Activated effector memory CD4-positive, alpha-beta T cell treated with Interleukin-2 at 50 U/mL for 16 hours (primary cell): ENCODE results near the gene ADH1C.

Experiments
- DNase-seq: peaks from one replicate; pipeline ENCODE4 v3.0.0-alpha.2; 2020

The ADH1C gene

DNA sequence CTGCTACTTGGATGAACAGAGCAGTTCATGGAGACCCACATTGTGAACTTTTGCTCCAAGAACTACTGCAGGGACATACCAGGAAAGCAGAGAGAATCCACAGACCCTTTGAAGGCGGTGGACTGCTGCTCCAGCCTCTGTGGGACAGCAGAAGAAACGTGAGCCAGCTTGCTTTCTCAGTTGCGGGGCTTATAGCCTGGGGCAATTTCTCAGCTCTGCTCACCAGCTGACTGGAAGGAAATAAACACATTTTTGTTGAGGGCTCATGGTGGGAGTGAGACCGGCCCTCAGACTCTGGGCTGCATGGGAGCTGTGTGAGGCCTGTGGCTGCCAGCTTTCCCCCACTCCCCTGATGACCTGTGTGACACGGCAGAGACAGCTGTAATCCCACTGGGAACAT lies 59.2 kb downstream of the ADH1C start:
- no peak for DNase-seq

DNA sequence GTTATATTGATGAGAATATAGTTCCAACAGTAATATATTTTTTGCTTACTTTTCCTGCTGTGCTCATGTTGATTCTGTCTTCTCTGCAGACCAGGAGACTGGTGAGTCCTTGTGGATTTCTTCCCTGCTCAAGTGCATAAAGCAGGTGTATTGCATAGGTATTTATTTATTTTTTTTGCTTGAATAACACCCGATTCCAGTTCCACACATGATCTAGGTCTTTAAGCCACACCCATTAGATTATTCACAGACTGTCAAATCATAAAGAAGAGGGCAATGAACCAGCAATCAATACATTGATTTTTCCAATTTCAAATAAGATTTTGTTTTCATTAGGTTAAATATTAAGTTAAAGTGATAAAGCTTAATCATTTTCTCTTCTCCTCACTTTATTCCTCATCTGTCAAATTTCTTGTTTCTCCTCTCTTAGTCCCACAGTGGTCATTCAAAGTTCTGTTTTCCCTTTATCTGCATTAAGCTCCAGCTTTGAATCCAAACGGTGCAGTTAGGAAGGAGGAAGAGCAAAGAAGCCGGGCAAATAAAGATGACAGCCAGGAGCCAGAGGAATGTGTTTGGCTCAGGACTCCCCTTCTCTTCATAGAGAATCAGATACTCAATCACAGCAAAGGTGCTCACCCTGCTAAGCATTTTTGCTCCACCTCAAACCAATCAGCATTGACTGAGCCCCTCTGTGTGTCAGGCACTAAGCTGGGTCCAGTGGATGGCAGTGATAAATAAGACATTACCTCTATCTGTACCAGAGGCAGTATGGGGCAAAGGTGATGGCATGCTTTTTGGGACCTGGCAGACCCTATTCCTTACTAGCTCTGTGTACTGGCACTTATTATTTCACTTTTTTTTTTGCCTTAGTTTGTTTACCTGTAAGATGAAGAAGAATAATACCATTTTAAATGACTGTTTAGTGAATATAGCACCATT lies 61.4 kb downstream of the ADH1C start, which contains the start of gene ADH1A:
TSS of gene ADH1A (minus strand) at position 138 of the 939 bp plus-strand sequence. CDS start at position 67, 71 bp downstream.
- DNase-seq: no peak
